Tibial nerve (tissue), 4 donors: ENCODE data around the gene PRDM13. TPM values are rescaled to one million over a fixed set of nuclear protein-coding genes. Genes with fewer than 3 reads are reported as not detected.

ENCODE experiments used
- DNase-seq, 2 donors: peaks; one replicate each; pipeline ENCODE4 v3.0.0-alpha.2; 2019; ENCODE audit warnings: low spot score in 2 of 2
- H3K27ac ChIP-seq, 4 donors: fragments of 200-600 bp; sonication (generic) in 3 of 4; one replicate each; pipeline ENCODE4 v1.5.1; 2017 to 2019; ENCODE audit warnings: mild to moderate bottlenecking in 1 of 4
- H3K27me3 ChIP-seq, 2 donors: fragments of 200-600 bp; sonication (generic) in 1 of 2; one replicate each; pipeline versions ENCODE4 v1.5.1 to v1.6.0; 2017 to 2019
- H3K36me3 ChIP-seq, 3 donors: fragments of 200-600 bp; sonication (generic); one replicate each; pipeline ENCODE4 v1.5.1; 2018 to 2019
- H3K4me1 ChIP-seq, 4 donors: fragments of 200-600 bp; sonication (generic) in 3 of 4; one replicate each; pipeline ENCODE4 v1.5.1; 2017 to 2019
- H3K4me3 ChIP-seq, 4 donors: fragments of 200-600 bp; sonication (generic) in 3 of 4; one replicate each; pipeline ENCODE4 v1.5.1; 2017 to 2019; ENCODE audit warnings: mild to moderate bottlenecking in 1 of 4, moderate library complexity in 1 of 4
- H3K9me3 ChIP-seq, 4 donors: fragments of 200-600 bp; sonication (generic) in 3 of 4; one replicate each; pipeline ENCODE4 v1.5.1; 2017 to 2019
- EP300 ChIP-seq, 2 donors: sonication (generic); formaldehyde crosslinking; IDR thresholded peaks; one replicate each; pipeline ENCODE4 v1.6.1; 2017; ENCODE audit warnings: antibody characterized with exemption in 2 of 2, mild to moderate bottlenecking in 1 of 2
- POLR2A ChIP-seq, 2 donors: fragments of 450-650 bp; IDR thresholded peaks; one replicate each; pipeline ENCODE4 v1.6.1; 2017; ENCODE audit warnings: antibody characterized with exemption in 2 of 2, mild to moderate bottlenecking in 2 of 2, moderate library complexity in 2 of 2
- WGBS, 2 donors: methylation state at CpG; one replicate each; pipeline ENCODE4 v1.1.5; 2018; 5-methylcytosine and 5-hydroxymethylcytosine counted together
- total RNA-seq, 4 donors: library from RNA; depleted of rRNA; stranded (reverse); fragments of >200 nt; gene quantifications; one replicate each; pipeline ENCODE4 v1.1.0, GENCODE V29; 2016
- TF ChIP-seq, protein P1 (sequence below), 5 experiments: fragments of 200-600 bp in 3 of 5; fragments of 450-650 bp in 2 of 5; sonication (generic) in 3 of 5; IDR thresholded peaks; one replicate each; pipeline ENCODE4 v1.5.1; 2016 to 2019; ENCODE audit warnings: antibody characterized with exemption in 5 of 5, mild to moderate bottlenecking in 3 of 5, moderate library complexity in 2 of 5

The PRDM13 gene
- total RNA-seq, result not detected

DNA sequence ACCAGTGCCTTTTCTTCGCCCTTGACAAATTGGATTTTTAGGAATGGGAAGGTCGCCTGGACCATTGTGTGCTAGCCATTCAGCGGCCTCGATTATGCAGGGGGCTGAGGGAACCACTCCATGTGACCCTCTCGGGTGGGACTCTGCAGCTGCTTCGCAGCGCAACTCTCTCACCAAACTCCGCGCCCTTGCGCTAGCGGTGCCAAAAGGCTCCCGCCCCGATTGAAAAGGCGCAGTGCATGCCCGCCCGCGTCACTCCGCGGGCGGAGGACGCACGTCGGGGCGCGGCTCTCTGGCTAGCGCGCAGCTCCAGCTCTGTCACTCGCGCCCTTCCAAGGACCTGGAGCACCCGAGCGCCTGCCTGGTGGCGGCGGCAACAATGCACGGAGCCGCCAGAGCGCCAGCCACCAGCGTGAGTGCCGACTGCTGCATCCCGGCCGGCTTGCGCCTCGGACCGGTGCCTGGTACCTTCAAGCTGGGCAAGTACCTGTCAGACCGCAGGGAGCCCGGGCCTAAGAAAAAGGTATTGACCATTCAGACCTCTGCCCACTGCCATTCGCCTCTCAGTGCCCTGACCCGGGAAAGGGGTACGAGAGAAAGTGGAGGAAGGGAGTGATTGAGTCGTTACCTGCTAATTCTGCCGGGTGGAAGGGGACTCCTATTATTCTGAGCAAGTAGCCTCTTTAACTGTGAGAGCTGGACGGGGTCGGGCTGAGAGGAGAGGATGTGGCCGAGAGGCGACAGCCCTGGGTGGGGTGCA is at the start of gene PRDM13:
TSS of gene PRDM13 (plus strand) at position 178 of the 760 bp plus-strand sequence. CDS start at position 380, 202 bp downstream.
- Histone ChIP-seq H3K27ac (no peak within 1 kb of the TSS), H3K27me3 (peaks cover 2 to 100% of the 10 kb centered on the region in 2 donors), H3K4me1 (peaks cover 0 to 66% (median 22%) of the 10 kb centered on the region in 4 donors), H3K9me3 (no peaks in the 10 kb centered on the region), H3K4me3 (no peak within 1 kb of the TSS), H3K36me3 (no peaks in the 10 kb centered on the region)
- no peak for DNase-seq
- 3 to 5% methylated on average over 18 to 20 of the region's 54 CpGs for WGBS, 2 donors
- TF ChIP-seq, protein P1, sequence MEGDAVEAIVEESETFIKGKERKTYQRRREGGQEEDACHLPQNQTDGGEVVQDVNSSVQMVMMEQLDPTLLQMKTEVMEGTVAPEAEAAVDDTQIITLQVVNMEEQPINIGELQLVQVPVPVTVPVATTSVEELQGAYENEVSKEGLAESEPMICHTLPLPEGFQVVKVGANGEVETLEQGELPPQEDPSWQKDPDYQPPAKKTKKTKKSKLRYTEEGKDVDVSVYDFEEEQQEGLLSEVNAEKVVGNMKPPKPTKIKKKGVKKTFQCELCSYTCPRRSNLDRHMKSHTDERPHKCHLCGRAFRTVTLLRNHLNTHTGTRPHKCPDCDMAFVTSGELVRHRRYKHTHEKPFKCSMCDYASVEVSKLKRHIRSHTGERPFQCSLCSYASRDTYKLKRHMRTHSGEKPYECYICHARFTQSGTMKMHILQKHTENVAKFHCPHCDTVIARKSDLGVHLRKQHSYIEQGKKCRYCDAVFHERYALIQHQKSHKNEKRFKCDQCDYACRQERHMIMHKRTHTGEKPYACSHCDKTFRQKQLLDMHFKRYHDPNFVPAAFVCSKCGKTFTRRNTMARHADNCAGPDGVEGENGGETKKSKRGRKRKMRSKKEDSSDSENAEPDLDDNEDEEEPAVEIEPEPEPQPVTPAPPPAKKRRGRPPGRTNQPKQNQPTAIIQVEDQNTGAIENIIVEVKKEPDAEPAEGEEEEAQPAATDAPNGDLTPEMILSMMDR (IDR thresholded peaks at IDR 0.05), result no peak
- TF ChIP-seq EP300 (IDR thresholded peaks at IDR 0.05) (no peak), POLR2A (IDR thresholded peaks at IDR 0.05) (no peak)

DNA sequence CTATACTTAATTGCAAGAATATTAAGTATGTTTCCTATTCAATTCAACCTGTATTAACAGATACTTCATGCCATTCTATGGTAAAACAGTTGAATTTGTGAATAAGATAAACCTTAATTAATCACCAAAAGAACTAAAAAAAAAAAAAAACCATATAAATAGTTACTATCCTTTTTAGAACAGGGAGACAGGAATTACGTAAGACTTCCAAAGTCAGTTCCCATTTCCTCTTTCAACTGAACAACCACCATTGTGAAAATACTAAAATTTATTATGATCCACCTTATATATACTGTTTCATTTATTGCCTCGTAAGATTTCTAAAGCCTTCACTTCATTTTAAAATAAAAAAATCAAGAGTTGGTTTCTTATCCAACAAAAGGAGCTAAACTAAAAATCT is 47.6 kb upstream of the PRDM13 start:
- Histone ChIP-seq H3K9me3 (peaks cover 0 to 8% (median 0%) of the 10 kb centered on the region in 4 donors), H3K36me3 (peaks cover 0 to 53% (median 0%) of the 10 kb centered on the region in 3 donors), H3K27me3 (no peaks in the 10 kb centered on the region), H3K27ac (no peak overlapping the region), H3K4me1 (peaks cover 0 to 13% (median 0%) of the 10 kb centered on the region in 4 donors), H3K4me3 (no peak overlapping the region)
- 85 to 88% methylated on average over 2 of the region's 2 CpGs for WGBS, 2 donors
- DNase-seq, result no peak
- TF ChIP-seq POLR2A (IDR thresholded peaks at IDR 0.05) (no peak), EP300 (IDR thresholded peaks at IDR 0.05) (no peak)
- TF ChIP-seq, protein P1 (IDR thresholded peaks at IDR 0.05), result no peak

DNA sequence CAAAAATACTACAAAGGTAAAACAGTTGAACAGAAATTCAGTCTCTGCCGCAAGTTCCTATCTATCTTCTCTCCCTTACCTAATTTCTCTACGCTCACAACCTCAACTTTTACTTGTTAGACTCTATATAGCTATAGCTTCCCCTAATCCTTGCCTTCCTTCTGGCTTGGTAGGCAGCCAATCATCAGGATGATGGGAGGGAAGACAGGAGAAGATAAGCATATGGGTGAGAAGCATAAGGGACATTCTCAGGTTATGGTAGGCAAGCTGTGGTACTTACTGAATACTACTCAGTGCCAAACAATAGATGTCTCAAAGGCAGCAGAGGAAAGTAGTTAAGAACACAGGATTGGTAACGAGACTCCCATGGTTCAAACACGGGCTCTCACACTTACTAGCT is 46.0 kb upstream of the PRDM13 start:
- Histone ChIP-seq H3K9me3 (no peaks in the 10 kb centered on the region), H3K27me3 (no peaks in the 10 kb centered on the region), H3K4me3 (no peak overlapping the region), H3K27ac (no peak overlapping the region), H3K4me1 (peaks cover 0 to 25% (median 3%) of the 10 kb centered on the region in 4 donors), H3K36me3 (peaks cover 0 to 37% (median 0%) of the 10 kb centered on the region in 3 donors)
- TF ChIP-seq POLR2A (IDR thresholded peaks at IDR 0.05) (no peak), EP300 (IDR thresholded peaks at IDR 0.05) (no peak)
- TF ChIP-seq, protein P1 (IDR thresholded peaks at IDR 0.05), result no peak
- 93% methylated on average over 4 of the region's 4 CpGs for WGBS, 2 donors
- DNase-seq, result no peak

DNA sequence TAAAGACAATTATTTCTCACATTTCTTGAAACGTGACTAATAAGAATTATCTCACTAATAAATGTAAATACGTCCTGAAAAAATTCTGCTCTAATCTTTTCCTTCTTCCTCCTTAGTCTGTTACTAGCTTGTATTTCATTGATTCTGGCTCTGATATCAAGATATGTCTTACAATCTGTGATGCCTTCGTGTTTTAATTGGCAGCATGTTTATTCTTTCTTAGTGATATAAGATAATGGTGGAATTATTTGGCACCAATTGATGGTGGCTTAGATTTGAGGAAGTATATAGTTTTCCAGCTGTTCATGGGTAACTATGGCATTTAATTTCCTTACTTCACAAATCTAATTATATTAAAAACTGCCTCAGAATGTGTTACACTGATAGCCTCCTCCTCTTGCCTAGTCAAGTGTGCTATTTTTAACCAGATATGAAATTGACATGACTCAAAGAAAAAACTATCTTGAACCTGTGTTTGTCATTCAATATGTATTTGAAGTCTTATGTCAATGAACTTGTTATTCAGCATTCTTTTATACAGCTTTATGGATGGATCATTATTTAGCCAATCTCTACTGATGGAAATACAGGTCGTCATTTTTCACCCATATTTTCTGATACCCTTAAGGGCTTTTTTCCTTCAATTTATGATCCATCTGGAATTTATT is 43.4 kb upstream of the PRDM13 start:
- no peak overlapping the region for H3K27ac ChIP-seq
- no peak for DNase-seq
- H3K4me1 ChIP-seq, result peaks cover 0 to 44% (median 10%) of the 10 kb centered on the region in 4 donors
- H3K36me3 ChIP-seq, result peaks cover 0 to 11% (median 0%) of the 10 kb centered on the region in 3 donors
- TF ChIP-seq POLR2A (IDR thresholded peaks at IDR 0.05) (no peak), EP300 (IDR thresholded peaks at IDR 0.05) (no peak)
- TF ChIP-seq, protein P1 (IDR thresholded peaks at IDR 0.05), result no peak
- H3K4me3 ChIP-seq, result no peak overlapping the region
- 52 to 77% methylated on average over 4 of the region's 4 CpGs for WGBS, 2 donors
- H3K9me3 ChIP-seq, result no peaks in the 10 kb centered on the region
- no peaks in the 10 kb centered on the region for H3K27me3 ChIP-seq
